D341Med (cell line): ENCODE measurements around the gene SLC35E2B.
"Not testable (repeated sequence)": the region's sequence is repeated elsewhere in the genome, so short reads cannot be mapped to it uniquely, and the experiment has no call there.

Source experiments
- DNase-seq: peaks from one replicate; pipeline ENCODE4 v3.0.0; 2012; ENCODE audit warnings: low spot score

SLC35E2B gene

DNA sequence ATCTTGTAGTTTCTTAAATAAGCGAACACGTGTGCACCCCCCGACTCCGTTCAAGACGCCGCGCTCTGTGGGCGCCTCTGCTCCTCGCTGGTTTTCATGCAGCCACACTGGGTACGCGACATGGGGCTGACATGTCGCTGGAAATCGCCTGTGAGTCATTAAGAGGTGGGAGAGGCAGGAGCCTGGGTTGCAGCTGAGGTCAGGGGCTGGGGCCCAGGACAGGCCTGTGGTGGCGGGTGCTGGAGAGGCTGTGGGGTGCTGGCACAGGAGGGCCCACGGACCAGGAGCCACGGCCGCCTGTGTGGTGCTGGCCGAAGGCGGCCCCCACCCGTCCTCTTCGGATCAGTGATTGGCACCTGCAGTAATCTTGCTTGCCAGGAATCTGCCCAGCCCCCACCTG, 17.8 kb downstream of the SLC35E2B start:
- not testable (repeated sequence) for DNase-seq

DNA sequence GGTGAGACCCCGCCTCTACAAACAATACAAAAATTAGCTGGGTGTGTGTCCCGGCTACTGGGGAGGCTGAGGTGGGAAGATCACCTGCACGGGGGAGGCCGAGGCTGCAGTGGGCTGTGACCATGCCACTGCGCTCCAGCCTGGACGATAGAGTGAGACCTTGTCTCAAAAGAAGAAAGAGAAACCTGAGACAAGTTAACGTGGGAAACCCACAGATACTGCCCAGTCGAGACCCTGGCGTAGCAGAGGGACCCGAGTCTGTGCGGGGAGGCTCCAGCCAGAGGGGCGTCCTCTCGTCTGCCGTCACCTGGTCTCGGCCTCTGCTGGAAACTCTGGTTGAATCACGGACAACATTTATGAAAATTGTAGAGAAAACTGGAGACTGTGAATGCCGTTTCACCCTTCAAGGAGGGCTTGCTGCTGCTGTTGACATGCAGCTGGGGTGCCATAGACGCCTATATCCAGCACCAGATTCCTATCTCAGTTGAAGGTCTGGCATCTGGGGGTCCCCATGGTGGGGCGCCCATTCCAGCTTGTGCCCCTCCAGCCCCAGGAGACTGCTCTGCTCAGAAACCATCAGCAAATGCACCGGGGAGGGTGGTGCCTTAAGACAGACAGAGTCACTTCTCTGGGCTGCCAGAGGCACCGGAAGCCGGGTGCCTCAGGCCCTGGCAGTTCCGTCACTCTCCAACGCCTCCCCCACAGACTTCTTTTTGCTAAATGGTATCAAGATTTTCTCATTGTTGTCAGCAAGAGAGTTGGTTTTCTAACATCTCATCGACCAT, 20.2 kb downstream of the SLC35E2B start:
- DNase-seq, result no peak

DNA sequence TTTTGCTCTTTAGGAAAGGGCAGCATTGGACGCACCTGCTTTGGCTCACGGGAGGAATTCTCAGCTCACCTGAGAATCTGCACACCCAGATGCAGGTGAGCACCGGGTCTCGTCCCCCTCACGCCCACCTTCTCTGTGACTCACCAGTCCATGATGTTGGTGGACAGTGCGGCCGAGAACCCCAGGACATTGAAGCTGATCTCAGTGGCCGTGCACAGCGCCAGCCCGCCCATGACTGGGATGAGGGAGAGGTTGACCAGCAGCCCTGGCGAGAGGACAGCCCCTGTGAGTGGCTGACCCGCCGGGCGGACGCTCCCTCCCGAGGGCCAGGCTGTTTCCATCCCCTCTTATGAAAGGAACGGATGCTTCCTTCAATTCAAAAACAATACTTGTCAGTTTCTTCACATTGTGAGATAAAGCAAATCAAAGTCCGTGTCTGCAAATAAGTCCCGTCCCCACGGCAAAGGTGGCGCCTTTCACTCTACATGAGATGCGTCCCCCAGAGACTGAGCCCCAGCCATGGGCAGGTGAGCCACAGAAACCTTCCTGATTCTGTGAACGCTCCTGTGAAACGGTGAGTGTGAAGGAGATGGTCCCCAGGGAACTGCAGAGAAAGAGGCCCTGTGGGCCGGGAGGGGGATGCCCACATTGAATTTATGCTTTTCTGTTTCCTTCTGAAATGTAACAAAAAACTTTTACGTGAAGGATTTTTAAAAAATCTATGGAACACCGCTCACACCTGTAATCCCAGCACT, 21.1 kb downstream of the SLC35E2B start:
- peak; percentile 15 for DNase-seq

DNA sequence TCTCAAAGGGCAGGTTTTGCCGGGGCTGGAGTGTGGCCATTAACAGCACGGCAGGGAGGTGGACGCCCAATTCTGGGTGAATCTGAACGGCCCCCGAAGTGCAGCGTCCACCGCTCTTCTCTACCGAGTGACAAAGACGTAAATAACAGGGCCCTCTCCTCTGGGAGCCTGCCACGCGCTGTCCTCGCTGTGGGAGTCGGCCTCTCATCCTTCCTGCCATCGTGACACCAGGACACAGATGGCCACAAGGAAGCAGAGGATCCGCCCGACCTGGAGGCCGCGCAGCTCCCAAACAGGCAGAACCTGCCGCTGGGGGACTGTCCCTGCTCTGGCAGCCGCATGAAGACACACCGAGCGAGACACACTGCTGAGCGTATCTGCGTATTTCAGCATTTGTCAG, 21.7 kb downstream of the SLC35E2B start:
- peak; percentile 20 for DNase-seq

DNA sequence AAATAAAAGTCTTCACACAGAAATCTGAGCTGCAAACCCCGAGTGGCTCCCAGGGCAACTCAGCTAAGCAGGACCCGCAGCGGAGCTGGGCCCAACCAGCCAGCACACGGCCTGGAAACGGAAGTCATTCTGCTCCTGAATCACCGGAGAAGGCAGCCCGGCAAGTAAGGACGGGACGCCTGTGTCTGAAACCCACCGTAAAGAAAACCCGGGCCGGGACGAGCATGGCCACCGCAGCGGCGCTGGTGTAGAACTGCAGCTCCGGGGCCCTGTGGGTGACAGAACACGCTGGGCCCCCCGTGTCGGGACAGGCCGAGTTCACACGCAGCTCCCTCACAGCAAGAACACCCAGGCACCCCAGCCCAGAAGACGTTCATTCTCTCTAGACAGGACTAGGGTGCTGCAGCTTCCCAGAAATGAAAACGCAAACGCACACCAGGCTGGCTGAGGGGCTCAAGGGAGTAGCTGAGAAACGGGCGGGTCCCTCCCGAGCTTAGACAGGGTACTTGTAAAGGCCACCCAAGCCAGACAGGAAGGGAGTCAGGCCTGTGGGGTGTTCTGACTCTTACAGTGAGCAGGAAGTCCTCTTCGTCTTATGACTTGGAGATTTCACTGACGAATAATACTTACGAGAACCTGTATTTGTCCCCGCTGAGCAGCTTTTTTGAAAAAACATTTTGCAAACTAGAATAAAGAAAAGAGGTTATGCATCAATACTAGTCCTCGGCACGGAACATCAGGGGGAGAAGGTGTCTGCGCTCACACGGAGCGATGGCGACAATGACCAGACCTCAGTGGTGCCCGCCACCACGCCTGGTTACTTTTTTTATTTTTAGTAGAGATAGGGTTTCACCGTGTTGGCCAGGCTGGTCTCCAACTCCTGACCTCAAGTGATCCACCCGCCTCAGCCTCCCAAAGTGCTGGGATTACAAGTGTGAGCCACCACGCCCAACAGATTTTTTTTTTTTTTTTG, 22.8 kb downstream of the SLC35E2B start:
- peak; percentile 17 for DNase-seq

DNA sequence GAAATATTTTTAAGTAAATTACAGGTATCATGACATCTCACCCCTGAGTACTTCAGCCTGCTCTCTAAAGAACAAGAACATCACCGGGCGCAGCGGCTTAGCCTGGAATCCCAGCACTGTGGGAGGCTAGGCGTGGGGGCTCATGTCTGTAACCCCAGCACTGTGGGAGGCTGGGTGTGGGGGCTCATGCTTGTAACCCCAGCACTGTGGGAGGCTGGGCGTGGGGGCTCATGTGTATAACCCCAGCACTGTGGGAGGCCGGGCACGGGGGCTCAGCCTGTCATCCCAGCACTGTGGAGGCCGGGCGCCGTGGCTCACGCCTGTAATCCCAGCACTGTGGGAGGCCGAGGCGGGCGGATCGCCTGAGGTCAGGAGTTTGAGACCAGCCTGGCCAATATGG, 26.1 kb downstream of the SLC35E2B start:
- no peak for DNase-seq

DNA sequence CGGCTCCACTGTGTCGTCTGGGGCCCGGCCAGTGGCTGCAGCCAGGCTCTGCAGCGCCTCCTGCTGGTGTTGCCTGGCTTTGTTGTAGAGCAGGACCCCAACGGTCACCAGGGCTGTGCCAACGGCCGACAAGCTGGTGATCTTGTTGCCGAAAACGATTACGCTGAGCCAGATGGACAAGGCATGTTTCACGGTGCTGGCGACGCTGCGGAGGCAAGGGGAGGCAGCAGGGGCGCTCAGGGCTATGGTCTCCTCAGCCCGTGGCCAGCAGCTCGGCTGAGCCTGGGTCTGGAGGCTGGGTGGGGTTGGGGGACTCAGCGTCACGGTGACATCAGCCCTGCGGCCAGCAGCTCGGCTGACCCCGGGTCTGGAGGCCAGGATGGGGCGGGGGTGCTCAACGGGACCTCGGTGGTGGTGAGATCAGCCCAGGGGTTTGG, 26.8 kb downstream of the SLC35E2B start:
- DNase-seq, result peak; percentile 60

DNA sequence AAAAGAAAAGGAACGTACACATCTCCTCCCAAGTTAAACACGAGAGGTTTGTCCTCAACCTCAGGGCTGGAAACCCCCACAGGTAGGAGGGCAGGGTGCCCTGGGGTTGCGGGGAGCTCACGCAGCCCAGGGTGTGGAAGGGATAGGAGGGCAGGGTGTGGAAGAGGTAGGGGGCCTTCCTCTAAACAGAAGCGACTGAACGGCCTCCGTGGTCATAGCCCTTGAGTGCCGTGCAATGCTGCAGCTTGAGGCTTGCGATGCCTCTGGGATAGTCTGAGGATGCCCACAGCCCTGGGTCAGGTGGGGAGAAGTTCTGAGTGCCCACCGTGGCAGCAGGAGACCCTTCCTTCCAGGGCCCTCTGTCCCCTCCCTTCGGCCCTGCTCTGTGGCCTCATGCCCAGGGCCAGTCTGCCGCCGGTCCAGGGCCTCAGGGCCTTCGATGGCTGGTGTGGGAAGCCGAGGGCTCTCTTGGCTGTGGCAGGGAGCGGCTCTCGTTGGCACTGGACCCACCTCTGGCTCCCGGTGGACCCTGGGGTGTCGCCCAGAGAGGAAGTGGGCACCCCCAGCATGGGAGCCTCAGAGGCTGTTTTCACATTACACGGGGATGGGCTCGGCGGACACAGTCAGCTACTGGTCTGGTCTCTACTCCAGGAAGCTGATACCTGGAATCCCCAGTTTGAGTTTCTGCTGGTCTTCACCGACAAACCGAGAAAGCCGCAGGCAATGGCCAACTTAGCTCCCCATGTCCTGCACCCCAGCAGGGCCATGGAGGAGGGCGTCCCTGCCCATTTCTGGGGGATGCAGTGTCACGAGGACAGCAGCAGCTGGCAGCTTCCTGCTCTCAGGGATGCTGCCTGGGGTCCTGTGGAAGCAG, 27.4 kb downstream of the SLC35E2B start:
- DNase-seq, result no peak

DNA sequence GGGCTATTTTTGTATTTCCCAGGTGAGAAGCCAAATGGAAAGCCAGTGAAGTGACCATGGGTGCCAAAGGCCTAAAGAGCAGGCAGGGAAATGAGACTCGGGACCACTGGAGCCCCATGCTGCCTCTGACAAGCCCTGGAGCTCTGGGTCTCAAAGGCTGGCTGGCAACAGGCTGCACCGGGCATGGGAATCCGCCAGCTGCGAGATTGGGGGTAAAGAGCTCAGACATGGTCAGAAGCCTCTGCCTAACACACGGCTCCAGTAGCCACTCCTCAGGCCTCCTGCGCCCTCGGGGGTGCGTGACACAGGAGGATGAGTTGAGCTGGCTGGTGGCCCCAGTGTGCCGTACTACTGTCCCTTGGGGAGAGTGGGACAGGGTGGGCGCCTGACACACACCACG, 28.3 kb downstream of the SLC35E2B start:
- not testable (repeated sequence) for DNase-seq

DNA sequence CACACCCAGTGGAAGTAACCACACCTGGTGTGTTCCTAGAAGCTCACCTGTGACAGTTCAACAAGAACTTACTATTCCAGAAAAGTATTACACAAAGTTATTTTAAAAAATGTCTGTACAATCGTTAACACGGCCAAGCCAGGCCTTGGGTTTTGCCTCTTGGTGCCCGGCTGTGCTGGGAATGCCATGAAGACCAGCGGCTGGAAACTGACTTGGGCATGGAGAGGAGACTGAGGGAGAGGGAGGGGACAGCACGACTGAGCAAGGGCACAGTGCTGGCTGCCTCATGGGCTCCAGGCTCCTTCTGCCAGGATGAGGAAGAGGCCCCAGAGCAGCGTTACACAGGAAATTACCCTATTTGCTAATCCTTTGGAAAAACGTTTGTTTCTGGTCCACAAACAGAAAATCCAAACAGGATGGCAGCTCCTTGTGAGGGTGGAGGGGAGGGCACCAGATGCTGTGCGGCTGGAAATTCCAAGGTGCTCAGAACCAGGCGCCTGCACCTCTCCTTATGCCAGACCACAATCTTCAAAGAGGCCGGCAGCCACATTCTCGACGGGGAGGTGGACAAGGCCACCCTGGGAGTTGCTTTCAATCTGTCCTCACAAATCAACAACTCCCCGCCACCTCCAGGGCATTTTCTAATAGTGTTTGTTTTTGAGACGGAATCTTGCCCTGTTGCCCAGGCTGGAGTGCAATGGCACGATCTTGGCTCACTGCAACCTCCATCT, 29.6 kb downstream of the SLC35E2B start:
- DNase-seq, result not testable (repeated sequence)

DNA sequence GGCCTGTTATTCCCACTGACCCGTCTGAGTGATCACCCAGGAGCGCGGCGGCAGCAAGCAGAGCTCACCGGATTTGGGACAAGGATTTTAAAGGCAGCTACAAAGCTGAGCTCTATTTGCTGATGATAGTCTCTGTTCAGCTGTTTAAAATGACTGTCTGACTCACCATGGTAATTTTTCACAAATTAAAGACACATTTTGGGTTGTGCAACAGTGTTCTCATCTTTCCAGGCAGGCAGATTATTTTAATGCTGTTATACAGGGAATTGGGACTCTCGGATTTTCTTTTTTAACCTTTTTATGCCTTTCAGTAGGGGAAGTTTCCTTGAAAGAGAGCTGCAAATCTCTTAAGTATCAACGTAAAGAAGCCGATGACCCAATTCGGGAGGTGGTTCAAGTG, 30.2 kb downstream of the SLC35E2B start:
- not testable (repeated sequence) for DNase-seq

DNA sequence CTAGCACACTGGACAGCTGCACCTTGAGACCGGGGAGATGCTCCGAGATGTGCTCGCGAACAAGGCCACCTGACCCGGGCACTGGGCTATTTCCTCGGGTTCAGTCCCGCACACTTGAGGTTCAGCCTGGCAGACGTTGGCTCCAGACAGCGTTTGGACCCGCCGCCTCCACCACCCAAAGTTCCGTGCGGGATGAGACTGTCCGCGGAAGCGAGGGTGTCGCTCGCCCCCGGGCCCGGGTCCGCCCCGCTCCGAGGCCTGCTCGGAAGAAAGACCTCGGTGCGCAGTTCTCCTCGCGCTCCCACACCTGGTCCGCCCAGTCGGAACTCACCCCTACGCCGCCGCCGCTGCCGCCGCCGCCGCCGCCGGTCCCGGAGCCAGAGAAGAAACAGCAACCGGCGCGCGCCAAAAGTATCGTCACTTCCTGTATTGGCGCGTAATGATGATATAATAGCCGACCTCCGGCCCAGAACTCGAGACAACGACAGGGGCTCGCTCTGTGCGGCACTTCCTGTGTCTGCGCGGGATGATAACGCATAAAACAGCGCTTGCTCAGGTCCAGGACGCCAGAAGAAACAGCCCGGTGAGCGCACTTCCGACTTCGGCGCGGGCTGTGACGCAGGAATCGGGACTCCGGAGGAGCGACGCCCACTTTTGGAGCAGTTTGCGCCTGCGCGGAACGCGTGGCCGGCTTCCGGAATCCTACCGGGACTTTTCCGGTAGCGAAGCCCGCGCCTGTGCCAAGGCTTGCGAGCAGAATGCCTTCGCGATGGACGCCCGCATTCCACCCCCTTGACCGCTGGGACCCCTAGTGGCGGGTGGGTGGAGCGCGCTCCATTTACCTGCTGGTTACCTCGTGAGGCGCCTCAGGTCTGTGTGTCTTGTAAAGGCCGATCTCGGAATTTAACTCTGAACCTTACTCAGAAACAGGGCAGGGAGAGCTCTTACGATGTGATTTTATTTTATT, 33.7 kb downstream of the SLC35E2B start, which contains the start of gene CDK11B:
TSS of gene CDK11B (minus strand) at position 422 of the 967 bp plus-strand sequence. CDS start 1,519 bp downstream, outside the sequence.
- DNase-seq, result peak; percentile 86

DNA sequence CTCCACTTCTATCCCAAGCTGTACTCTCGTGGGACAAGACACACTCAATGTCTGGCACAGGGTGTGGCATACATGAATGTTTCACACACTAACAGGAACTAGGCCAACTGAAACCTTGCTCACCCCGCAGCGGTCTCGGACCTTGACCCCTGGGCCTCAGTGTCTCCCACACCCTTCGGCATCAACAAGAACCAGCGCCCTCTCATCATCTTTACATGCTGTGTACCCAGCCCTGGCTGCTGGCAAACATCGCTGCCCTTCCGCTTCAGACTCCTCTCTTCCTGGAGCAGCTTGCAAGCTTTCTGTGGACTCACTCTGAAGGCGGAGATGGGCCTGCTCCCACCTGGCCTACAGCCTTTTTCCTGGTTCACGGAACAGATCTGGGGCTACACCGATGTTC, 44.3 kb downstream of the SLC35E2B start:
- DNase-seq, result not testable (repeated sequence)

DNA sequence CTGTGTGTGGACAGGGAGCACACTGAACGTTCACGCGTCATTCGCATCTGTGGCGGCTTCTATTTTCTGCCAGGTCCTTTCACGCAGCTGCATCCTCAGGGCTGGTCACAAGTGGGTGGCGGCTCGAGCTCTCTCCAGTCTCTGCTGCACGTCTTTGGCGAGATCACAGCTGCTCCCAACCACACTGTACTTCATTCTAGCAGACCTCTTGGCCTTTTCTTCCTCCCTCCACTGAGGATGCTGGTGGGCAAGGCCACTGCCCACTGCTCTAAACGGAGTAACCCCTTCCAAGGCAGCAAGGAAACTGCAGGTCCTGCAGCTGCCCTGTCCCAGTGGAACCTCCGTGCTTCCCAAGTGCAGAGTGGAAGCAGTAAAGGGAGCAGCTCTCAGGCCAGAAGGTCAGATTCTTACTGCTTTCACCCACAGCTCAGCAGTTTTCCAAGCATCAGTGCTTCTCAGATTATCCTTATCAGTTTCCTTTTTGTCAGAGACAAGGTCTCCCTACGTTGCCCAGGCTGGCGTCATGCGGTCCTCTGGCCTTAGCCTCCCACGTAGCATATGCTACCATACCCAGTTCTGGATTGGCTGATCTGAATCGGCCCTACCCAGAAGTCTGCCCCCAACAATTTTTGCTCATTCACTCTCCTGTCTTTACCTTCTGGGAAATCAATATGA, 44.9 kb downstream of the SLC35E2B start:
- not testable (repeated sequence) for DNase-seq

DNA sequence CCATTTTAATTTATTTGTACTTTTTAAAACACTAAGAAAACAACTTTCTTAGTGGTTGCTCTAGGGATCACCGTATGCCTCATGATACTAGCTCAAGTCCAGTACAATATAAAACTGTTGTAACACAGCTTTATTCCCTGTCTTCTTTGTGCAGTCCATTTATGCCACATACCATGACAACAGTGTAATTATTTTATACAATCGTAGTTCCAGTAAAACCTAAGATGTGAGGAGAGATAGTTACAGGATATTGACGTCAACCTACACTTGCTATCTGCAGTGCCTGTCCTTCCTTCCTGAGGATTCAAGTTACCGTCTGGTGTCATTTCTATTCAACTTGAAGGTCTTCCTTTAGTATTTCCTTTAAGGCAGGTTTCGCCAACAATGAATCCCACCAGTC, 46.3 kb downstream of the SLC35E2B start:
- not testable (repeated sequence) for DNase-seq

DNA sequence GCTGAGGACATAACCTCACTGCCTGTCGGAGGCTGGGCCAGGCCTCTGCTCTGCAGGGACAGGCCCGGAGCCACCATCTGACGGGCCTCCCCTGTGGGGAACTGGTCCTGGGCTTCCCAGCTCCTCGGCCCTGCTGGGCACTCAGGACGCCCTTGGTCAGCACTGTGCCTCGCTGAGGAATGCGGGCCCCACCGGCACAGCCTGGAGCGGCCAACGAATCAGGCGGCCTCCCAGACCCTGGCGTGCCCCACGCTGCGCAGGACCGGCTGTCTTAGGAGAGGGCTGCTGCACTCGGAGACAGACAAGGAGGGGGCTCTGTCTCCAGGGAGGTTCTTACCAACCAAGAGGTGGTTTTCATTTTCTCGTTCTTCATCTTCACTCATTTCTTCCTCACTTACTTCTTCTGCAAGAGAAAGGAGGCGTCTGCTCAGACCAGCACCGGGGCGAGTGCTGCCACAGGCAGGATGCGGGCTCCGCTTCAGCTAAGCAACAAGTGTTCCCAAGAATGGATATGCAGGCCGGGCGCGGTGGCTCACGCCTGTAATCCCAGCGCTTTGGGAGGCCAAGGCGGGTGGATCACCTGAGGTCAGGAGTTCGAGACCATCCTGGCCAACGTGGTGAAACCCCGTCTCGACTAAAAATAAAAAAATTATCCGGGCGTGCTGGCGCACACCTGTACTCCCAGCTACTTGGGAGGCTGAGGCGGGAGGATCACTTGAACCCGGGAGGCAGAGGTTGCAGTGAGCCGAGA, 51.7 kb downstream of the SLC35E2B start:
- DNase-seq, result not testable (repeated sequence)

DNA sequence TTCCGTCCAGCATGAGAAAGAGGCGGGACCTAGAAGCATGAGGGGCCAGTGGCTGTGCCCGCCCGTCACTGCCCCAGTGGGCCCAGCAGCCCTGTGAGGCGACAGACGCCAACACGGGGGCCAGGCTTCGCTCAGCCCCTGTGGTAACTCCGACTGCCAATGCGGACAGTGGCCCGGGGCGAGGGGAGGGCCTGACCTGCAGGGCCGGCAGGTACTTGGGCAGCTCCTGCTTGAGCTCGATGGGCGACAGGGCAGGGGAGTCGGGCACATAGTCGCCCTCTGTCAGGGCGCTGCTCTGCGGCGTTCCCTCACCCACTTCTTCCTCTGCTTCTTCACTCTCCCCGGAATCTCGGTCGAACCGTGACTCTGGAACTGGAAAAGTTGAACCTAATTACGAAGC, 52.5 kb downstream of the SLC35E2B start:
- DNase-seq, result not testable (repeated sequence)

DNA sequence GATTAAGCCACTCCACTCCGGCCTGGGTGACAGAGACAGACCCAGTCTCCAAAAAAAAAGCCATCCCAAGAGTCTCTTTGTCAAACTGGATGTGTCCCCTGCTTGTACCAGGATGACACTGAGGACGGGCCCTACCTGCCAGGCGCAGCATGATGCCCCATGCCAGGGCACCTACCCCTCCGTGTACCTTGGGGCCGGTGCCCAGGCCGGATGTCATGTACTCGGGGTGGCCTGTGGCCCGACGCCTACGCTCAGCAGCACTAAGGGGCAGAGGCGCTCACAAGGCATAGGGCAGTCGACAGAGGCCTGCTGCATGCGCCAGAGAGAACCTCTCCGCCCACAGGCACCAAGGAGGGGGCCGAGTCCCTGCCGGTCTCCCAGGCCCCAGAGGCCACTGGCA, 53.2 kb downstream of the SLC35E2B start:
- not testable (repeated sequence) for DNase-seq
